NCI-H2196 treated with DMSO at 0.1 percent for 48 hours (cell line): Measurements from ENCODE around the gene LCN1.
"Not testable (repeated sequence)": the region's sequence is repeated elsewhere in the genome, so short reads cannot be mapped to it uniquely, and the experiment has no call there.

Experiments used
- DNase-seq: peaks from one replicate; lab custom pipeline; 2025; ENCODE audit not compliant: unreplicated experiment; lab: John Stamatoyannopoulos, UW

Gene LCN1

DNA sequence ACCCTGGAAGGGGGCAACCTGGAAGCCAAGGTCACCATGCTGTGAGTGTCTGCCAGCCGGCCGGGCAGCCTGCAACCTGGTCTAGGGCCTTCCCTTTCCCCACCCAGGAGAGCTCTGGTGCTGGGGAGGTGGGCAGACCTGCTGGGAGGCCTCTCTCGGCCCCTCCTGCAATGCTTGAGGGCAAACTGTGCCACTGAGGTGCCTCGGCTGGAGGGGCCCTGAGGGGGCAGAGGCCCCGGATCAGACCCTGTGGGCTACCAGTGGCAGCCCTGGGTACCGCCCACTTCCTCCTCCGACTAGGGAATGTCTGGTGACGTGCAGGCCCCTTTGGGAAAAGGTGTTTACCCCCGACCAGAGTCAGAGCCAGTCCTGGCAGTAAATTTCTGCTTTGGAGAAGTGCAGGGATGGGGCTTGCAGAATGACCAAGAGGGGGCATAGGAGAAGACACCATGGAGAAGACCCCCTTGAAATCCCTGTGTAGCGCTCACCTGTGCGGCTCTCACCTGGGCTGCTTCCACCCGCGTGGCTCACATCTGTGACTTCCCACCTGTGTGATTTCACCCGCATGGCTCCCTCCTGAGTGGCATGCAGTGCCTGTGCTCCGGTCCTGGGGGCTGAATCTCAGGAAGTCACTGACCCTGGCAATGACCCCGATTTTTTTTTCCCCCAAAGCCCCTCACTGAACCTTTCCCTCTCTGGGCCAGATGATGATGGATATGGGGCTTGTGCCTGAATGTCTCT is 1.1 kb downstream of the LCN1 start:
- DNase-seq = no peak

DNA sequence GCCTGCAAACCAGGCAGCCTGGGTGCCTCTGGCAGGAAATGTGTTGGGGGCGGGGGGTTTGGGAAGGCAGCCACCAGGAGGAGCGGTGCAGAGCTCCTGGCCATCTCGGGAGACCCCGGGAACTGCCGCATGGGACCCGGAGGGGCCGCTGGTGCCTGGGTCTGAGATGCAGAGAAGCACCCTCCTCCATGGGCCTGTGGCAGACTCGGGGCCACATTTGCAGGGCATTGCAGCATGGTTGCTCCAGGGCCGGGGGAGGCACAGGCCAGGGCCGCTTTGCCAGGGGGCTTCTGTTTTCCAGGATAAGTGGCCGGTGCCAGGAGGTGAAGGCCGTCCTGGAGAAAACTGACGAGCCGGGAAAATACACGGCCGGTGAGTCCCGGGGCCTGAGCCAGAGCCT is 1.7 kb downstream of the LCN1 start:
- DNase-seq = no peak

DNA sequence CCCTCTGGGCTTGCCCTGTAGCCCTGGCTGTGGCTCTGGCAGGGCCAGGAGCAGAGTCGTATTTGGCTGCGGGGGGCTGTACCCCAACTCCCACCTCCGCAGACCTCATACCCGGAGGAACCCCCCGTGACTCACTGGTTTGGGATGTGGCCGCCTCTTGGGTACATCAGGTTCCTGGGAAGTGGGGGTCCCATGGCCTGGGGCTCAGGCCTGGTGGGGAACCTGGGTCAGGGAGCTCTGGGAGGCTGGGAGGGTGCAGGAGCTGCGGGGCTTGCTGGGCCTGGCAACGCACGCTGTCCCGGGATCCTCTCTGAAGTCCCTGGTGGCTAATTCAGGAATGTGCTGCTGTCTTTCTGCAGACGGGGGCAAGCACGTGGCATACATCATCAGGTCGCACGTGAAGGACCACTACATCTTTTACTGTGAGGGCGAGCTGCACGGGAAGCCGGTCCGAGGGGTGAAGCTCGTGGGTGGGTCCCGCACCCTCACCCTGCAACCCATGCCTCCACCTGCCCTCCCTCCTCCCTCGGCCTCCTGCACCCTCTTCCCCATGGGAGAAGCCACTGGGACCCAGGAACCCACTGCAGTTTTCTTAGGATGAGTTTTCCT is 2.4 kb downstream of the LCN1 start:
- DNase-seq = no peak

DNA sequence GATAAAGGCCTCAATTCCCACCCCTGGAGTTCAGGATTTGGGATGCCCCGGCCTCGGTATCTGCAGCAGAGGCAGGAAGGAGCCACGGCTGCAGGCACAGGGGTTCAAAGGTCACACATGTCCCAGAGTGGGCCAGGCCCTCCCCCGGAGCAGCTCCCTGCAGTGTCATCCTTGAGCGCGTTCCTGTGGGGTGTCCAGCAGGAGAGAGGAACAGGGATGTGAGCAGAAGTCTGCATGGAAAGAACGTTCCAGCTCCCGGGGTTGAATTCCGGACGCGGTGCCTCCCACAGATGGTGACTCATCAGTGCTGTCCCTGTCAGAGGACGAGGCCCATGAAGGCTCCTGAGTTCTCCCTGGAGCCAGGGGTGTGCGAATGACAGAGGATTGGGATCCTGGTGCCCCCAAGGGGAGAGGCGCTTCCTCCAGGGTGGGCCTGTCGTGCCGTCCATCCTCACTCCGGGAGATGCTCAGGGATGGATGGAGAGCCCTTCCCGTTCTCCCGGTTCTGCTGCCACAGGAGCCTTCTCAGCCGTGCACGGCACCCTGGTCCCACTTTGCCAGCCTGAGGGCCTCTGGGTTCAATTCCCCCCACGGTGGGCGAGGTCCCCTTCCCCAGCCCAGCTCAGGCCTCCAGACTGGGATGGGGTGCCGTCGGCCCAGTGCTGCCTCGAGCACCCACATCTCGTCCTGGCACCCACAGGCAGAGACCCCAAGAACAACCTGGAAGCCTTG is 3.1 kb downstream of the LCN1 start:
- DNase-seq = no peak

DNA sequence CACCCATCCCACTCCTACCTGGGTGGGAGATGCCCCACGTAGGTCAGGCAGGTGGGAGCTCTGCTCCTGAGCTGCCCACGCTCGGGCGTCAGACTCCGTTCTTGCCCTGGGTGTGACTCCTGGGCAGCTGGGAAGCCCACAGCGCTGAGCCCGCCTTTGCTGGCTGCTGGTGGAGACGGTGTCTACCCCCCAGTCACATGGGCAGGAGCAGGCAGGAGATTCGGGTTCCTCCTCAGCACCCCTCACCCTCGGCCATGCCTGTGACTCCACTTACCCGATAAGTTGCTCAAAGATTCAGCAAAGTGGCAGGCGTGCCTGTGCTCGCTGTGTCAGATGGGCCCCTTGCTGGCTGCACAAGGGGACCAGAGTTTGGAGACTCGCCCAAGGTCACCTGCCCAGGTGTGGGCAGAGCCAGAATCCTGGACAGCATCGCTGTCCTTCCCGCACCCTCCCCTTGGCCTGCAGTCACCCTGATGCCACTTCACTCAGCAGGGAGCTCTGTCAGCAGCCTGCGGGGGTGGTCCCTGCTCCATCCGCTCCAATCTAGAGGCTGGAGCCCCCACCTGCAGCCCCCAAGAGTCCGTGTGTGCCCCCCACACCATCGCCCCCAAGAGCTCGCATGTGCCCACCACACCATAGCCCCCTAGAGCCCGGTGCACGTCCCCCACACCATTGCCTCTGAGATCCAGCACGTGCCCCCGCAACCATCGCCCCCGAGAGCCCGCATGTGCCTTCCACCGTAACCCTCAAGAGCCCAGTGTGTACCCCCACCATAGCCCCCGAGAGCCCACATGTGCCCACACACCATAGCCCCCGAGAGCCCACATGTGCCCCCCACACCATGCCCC is 4.2 kb downstream of the LCN1 start:
- no peak for DNase-seq

DNA sequence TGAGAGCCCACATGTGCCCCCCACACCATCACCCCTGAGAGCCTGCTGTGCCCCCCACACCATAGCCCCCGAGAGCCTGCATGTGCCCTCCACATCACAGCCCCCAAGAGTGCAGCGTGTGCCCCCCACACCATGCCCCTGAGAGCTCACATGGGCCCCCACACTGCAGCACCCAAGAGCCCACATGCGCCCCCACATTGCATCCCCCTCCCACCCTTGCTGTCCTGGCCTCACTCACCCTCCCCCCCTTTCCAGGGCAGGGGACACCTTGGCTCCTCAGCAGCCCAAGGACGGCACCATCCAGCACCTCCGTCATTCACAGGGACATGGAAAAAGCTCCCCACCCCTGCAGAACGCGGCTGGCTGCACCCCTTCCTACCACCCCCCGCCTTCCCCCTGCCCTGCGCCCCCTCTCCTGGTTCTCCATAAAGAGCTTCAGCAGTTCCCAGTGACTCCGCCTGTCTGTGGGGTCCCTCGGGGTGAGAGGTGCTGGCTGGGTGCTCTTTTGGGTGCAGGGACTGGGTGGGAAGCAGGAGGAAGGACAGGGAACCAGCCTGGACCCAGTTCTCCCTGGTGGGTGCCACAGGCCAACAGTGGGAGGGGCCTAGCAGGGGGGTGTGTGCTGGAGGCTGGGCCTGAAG is 5.0 kb downstream of the LCN1 start:
- no peak for DNase-seq

DNA sequence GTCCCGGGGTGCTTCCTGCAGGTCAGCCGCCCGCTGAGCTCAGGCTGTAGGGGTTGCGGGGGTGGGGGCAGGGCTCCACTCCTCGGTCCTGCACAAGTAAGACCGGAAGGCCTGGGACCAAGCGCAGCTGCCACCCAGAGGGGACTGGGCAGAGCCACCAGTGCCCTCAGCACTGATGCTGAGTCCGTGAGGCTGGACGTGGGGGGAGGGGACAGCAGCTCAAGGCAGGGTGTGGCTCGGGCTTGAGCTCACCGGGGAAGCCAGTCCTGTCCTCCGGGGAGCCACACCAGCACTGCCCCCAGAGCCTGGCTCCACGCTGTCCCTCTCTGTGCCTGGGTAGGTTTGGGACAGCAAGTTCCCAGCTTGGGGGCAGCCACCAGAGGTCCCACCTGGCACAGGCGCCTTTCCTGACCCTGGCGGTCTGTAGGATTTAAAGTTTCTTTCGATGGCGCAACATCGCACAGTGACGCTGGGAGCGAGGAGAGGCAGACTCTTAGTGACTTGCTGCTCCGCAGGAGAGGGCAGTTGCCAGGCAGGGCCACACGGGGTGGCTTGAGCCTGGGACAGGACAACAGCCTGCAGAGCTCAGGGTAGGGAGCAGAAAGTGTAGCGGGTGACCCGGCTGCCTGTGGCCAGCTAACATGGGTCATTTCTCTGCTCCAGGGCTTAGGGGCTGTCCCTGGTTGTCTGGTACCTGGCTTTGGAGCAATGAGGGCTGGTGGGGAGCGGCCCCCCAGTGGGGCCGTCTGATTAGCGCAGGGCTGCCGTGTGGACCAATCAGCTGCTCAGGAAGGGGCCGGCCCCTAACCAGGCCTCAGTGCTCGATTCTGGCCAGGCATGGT is 5.7 kb downstream of the LCN1 start:
- DNase-seq = no peak

DNA sequence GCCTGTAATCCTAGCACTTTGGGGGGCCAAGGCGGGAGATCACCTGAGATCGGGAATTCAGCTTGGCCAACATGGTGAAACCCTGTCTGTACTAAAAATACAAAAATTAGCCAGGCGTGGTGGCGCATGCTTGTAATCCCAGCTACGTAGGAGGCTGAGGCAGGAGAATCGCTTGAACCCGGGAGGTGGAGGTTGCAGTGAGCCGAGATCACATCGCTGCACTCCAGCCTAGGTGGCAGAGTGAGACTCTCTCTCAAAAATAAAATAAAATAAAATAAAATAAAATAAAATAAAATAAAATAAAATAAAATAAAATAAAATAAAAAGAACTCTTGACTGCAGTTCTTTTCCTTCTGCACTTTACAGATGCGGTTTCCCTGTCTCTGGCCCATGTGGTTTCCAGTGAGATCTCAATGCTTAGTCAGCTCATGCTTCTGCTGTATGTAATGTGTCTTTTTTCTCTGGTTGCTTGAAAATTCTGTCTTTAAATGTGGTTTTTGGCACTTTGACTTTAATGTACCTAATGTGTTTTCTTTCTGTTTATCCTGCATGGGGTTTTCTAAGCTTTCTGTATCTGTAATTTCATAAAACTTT is 7.7 kb downstream of the LCN1 start:
- DNase-seq = not testable (repeated sequence)

DNA sequence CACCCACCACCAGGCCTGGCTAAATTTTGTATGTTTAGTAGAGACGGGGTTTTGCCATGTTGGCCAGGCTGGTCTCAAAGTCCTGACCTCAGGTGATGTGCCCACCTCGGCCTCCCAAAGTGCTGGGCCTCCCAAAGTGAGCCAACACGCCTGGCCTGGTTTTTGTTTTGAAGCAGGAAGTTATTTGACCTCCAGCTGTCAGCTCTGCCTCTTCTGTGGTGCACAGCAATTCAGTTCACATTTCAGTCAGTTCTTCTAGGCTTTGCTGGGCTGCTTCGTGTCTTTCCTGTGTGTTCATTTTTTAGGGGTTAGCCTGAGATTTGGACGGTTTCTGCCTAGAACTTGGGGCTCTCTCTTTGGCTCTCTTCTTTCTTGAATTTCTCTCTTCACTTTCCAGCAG is 8.9 kb downstream of the LCN1 start:
- DNase-seq = no peak

DNA sequence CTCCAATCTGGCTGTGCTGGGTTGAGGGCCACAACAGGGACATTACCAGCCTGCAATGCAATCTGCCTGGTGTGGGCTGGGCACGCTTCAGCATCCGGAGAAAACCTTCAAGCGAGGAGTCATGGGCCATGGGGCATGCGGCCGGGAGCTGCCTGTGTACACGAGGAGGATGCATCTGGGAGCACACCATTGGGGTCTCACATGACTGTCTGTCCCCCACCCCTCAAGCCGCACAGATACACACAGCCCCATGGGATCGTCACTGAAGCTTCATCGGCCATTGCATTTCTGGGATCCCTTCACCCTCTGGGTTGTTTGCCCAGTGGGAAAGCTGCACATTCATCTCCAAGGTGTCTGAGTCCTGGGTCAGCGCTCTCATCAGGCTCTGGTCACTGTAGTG is 9.9 kb downstream of the LCN1 start:
- DNase-seq = no peak

DNA sequence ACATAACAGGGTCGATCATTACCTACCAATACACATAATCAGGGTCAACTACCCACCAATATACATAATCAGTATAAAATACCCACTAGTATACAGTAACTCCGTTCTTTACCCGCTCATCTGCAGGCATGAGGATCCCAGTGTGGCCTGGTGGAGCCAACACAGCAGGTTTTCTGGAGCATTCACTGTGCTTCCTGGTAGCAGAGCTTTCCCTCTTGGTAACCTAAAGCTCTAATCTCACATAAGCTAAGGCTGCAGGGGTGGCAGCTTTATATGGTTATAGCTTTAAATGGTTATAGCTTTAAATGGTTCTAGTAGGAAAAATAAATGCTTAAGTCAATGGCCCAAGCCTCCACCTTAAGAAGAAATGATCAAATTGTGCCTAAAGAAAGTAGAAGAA is 11.9 kb downstream of the LCN1 start:
- no peak for DNase-seq

DNA sequence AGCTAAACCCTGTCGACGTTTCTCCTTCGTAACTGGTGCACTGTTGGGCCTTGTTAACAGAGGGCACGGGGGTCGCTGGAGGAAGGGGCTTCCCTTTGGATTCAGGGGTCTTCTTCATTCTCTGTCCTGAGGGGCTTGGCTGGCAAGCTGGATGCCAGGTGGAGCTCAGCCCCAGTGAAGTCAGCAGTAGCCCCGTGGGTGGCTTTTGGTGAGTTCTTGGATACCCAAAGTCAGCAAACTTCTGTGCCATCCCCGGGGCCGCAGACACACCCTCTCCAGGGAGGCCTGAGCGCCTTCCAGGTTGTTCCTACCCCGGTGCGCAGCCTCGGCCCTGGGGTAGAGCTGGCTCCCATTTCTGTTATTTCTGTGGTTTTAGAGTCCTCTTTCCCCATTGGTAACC is 12.4 kb downstream of the LCN1 start:
- DNase-seq = no peak

DNA sequence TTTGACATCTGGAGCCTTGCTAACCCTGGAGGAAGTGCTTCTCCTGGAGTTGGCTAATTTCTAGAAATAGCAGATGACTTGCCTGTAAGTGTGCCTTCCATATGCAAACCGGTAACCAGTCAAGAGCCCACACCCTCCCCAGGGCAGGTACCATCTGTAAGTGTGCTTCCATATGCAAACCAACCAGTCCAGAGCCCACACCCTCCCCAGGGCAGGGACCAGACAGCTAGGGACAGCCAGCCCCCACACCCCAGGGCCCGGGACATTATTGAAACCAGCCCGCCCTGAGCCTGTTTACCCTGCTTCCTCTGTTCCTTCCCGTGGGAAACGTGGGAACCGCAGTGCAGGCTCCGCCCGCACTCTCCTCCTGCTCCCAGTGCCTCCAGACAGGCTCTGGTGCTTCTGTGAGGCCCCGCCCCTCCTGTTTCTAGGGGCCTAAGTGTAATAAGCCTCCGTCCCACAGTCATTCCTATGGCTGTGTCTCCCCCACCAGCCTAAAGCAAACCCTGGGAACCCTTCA is 13.0 kb downstream of the LCN1 start:
- DNase-seq = not testable (repeated sequence)

DNA sequence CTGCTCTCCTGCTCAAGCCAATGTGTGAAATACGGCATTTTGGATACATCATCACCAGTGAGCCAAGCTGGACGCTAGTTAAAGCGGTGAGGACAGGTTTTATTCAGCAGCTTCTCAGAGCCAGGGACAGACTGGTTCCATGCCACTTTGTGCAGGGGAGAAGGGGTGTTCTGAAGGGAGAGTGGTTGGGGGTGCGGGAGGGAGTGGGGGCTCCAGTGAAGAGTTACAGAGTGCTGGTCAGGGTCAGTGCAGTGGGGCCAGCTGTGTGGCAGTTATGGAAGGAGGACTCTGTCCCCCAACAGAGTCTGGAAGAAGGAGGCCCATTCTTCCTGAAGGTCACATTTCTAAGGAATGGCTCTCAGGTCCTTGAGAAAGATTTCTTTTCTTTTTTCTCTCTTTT is 13.6 kb downstream of the LCN1 start:
- DNase-seq = not testable (repeated sequence)

DNA sequence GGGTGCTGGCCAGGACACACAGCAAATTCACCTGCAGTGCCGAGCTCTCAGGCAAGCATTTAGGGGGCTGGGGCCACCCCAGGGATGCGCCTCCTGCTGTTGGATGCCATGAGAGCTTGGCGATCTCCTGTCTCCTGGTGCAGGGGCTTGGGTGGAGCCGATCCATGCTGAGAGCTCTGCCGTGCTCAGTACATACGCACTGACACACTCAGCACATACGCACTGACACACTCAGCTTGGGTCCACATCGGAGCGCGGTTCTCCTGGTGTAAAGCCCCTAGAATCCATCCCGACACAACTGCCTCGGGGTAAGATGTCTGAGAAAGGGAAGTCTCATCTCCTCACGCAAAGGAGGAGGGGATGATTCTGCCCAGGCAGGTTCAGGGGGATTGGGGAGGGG is 14.4 kb downstream of the LCN1 start:
- DNase-seq = not testable (repeated sequence)

DNA sequence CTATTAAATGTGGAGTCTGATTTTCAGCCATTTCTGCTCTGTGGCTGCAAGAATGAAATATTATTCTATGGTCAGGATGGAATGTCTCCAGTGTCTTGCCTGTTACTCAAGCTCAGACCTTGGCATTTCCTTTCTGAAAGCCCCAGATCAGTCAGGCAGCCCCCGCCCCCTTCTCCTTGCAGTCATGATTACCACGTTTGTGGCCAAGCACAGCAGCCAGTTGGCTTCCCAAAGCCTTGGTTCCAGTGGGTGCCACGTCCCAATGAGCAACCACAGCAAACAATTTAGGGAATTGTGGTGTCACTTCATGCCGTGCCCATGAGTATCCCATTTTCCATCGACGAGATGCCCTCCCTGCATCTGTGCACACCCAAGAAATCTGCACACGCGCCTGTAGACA is 15.0 kb downstream of the LCN1 start:
- no peak for DNase-seq

DNA sequence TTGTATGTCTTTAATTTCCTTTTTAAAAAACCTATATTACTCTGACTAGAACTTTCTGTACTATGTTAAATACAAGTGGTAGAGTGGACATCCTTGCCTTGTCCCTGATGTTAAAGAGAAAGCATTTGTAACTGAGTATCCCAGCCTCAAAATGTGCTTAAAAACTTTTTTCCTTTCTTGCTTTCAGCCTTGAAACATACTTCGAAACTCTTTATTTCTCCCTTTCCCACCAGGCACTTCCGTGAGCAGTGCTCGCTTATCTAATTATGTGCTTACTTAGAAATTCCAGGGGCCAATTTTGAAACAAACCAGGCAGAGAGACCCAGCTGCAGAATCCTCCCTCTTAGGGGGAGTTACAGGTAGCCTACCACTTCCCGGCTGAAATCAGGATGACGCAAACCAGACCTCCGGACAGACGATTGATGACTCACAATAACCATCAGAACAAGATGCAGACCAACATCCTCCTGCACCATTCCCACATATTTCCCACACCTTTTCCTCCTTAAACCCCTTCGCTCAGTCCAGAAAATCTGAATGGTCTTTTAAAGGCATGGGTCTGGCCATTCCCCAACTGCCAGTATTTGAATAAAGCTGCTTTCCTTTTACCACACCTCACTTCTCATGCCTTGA is 22.1 kb downstream of the LCN1 start:
- DNase-seq = not testable (repeated sequence)

DNA sequence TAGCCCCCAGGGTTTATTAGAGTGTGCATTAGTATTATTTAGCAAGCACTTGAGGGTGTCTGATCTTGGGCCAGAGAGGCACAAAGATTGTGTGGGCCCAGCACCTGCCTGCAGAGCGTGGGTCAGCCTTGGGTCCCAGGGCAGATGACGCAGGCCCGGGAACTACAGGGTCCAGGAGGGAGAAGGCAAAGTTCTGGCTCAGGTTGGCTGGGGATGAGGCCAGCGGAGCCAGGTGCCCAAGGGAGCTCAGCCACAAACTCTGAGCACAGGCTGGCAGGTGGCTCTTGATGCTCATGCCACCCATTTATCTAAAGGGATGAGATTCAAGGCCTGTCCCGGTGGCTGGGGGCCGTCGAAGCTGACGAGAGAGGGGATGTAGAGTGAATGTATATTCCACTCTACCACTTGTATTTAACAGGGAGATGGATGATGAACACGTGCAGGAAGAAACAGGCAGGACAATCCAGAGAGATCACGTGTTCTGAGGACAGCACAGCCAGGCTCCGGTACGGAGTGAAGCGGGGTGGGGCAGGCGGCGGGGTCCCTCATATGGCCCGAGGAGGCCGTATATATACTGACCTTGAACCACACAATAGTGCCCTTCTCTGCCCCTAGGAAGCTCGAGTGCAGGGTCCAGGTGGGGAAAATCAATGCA is 23.9 kb downstream of the LCN1 start:
- DNase-seq = no peak
